Brain microvascular endothelial cell (primary cell): ENCODE measurements around the gene SLX9.

Experiments
- DNase-seq: peaks from one replicate; pipeline ENCODE4 v3.0.0-alpha.2; 2020
- H3K27ac ChIP-seq: fragments of 250-450 bp; sonication (Bioruptor Pico); 2 replicates; pipeline ENCODE4 v1.5.1; 2020; ENCODE audit warnings: mild to moderate bottlenecking, moderate library complexity
- H3K27me3 ChIP-seq: fragments of 250-450 bp; sonication (Bioruptor Pico); replicated peaks from 2 replicates; pipeline ENCODE4 v1.5.1; 2020; ENCODE audit warnings: mild to moderate bottlenecking
- H3K36me3 ChIP-seq: fragments of 250-450 bp; sonication (Bioruptor Pico); replicated peaks from 2 replicates; pipeline ENCODE4 v1.5.1; 2020; ENCODE audit warnings: mild to moderate bottlenecking
- H3K4me3 ChIP-seq: 2 replicates; pipeline ENCODE4 v1.5.1; 2011; ENCODE audit warnings: low read depth, mild to moderate bottlenecking, control low read depth, low read length, moderate library complexity
- in situ Hi-C: cut with HindIII; loops from 2 replicates; pipeline ENCODE4 v1.10.0; 2017; ENCODE audit warnings: low sequenced_read_pairs, low pct_ligation_motif_present
- TF ChIP-seq, protein P1 (sequence below): IDR thresholded peaks from 2 replicates; pipeline ENCODE4 v1.5.1; 2011; ENCODE audit warnings: low read depth, mild to moderate bottlenecking, moderate library complexity, low read length, control low read depth, inconsistent platforms; ENCODE audit errors: missing control alignments

The SLX9 gene

DNA sequence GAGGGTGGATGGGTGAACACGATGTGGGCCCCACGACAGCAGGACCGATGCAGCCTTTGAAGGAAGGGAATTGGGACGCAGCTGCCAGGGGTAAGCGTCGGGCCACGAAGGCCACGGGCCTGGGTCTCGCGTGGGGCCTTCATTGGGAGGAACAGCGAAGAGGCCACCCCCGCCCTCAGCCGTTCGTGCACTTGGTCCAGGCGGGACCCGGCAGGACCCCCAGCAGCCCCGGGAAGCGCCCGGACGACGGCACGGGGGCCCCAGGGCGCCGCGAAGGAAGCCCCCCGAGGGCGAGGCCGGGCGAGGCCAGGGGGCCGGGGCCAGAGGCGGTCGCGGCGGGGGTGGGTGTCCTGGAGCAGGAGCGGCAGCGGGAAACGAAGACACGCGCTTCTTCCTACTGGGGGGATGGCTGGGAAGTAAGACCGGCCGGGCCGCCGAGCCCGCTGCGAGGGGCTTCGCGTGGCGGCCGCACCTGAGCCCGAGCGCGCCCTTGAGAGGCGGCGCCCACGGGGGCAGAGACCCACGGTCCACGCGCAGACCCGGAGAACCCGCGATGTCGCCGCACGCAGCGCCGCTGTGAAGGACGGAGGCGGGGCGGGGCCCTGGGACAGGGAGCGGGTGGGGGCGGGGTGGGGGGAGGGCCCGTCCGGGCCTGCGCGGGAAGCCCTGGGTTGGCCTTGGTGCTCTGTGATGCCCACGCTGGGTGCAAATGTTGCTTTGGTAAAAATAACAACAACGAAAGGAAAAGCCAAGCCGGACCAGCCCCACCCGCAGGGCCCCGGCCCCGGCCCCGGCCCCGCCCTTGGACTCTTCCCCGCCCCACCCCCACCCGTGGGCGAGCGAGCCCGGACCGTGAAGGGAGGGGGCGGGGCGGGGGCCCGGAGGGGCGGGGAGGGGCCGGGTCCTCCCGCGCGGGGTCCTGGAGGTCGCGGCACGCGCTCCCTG lies 78.6 kb downstream of the SLX9 start:
- in situ Hi-C loops = no loop called here
- TF ChIP-seq, protein P1, sequence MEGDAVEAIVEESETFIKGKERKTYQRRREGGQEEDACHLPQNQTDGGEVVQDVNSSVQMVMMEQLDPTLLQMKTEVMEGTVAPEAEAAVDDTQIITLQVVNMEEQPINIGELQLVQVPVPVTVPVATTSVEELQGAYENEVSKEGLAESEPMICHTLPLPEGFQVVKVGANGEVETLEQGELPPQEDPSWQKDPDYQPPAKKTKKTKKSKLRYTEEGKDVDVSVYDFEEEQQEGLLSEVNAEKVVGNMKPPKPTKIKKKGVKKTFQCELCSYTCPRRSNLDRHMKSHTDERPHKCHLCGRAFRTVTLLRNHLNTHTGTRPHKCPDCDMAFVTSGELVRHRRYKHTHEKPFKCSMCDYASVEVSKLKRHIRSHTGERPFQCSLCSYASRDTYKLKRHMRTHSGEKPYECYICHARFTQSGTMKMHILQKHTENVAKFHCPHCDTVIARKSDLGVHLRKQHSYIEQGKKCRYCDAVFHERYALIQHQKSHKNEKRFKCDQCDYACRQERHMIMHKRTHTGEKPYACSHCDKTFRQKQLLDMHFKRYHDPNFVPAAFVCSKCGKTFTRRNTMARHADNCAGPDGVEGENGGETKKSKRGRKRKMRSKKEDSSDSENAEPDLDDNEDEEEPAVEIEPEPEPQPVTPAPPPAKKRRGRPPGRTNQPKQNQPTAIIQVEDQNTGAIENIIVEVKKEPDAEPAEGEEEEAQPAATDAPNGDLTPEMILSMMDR = no peak
- H3K36me3 ChIP-seq = no peaks in the 10 kb centered on the region
- no peak for DNase-seq
- peak overlapping the region; percentile 31 for H3K4me3 ChIP-seq
- H3K27me3 ChIP-seq = no peaks in the 10 kb centered on the region
- peak overlapping the region; percentile 61 for H3K27ac ChIP-seq

DNA sequence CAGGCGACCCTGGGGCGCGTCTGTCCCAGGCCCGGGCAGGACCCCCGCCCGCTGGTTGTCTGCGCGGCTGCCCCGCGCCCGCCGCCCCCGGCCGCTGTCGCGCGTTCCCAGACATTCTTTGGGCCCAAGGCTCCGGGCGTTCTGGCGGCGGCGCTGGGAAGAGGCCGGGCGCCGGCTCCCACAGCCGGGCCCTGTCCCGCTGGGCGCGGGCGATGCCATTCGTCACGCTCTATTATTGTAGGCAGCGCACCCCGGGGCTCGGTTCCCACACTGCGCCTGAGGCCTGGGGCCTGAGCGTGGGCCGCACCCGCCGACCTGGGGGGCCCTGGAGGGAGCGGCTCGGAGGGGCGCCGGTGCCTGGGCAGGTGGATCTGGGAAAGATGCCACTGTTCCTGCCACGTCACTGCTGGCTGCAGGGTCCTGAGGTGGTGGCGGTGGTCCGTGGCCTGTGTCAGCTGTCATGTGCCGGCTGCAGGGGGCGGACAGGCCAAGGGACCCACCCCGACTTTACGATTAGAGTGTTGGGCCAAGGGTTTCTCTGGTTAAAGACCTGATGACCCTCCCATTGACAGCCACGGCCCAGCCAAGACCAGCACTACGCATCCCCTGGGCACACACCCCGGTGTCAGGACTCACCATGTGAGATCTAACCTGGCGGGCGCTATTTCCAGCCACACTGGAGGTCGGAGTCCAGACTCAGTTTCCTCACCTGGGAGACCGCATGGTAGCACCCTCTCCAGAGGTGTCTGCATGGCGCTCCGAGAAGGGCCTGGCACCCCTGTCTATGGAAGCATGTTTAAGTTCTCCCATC lies 79.5 kb downstream of the SLX9 start:
- peak; percentile 54 for DNase-seq
- TF ChIP-seq, protein P1 = no peak
- no peaks in the 10 kb centered on the region for H3K27me3 ChIP-seq
- H3K36me3 ChIP-seq = no peaks in the 10 kb centered on the region
- in situ Hi-C loops = no loop called here
- H3K27ac ChIP-seq = peak overlapping the region; percentile 36
- H3K4me3 ChIP-seq = peak overlapping the region; percentile 9

DNA sequence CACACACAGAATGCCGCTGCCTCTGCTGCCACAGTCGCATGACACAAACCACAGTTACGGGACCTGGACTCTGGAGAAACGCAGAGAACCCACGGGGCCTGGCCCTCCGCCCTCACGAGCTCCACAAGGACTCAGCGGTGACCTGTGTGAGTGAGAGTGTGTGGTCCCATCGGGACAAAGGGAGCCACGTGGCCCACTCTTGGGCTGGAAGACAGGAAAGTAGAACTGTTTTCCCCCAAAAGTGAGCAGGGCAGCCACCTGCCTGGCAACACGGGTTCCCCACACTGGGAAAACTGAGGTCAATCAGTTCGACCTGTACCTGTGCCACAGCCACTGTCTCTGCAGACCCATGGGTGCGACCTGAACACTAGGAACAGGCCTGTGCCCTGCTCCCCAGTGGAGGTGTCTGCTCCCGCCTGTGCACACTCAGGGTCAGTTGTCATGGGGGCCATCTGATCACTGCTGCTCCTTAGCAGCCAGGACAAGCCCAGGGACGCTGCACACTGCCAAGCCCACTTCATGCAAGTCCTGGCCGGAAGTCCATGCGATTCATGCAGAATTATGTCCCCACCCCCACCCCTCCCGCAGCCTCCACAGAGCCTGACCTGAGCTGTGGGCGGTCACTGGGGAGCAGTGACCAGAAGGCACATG lies 80.2 kb downstream of the SLX9 start:
- H3K4me3 ChIP-seq = no peak overlapping the region
- TF ChIP-seq, protein P1 = no peak
- DNase-seq = no peak
- H3K36me3 ChIP-seq = no peaks in the 10 kb centered on the region
- in situ Hi-C loops = no loop called here
- peak overlapping the region; percentile 36 for H3K27ac ChIP-seq
- no peaks in the 10 kb centered on the region for H3K27me3 ChIP-seq

DNA sequence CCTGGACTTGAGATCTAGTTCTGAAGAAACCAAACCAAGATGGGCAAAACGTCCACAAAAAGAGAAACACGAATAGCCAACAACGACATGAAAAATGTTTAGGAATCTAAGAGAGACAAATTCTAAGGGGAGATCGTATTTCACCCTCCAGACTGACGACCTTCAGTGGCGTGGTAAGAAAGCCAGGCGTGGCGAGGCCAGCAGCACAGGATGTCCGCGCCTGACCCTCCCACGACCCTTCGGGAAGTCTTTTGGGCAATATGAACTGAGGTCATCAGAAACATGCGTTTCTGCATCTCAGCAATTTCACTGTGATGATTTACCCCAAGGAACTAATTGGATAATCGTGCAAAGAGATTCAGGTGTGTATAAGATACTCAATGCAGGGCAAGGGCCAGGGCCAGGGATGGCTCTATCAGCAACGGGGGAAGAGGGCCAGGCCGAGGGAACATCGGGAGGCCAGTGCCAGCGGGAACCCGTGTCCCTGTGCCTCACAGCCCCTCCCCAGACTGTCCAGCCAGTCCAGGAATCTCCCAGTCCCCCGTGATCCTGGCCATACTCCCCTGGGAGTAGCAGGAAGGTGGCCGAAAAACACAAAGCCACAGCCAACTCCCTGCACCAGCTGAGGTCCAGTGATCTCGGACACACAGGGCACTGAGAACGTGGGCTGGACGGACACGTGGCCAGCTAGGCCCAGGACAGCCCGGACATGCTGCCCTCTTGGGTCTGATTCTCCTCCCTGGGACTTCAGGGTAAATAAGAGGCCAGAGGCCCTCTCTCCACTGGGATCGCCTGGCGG lies 81.0 kb downstream of the SLX9 start:
- peak; percentile 43 for DNase-seq
- H3K4me3 ChIP-seq = no peak overlapping the region
- TF ChIP-seq, protein P1 = no peak
- H3K27me3 ChIP-seq = no peaks in the 10 kb centered on the region
- in situ Hi-C loops = no loop called here
- H3K27ac ChIP-seq = peak overlapping the region; percentile 5
- no peaks in the 10 kb centered on the region for H3K36me3 ChIP-seq
